HCT116 (cell line): Measurements from ENCODE around the gene SCYGR7. TPM values are rescaled to one million over a fixed set of nuclear protein-coding genes. Genes with fewer than 3 reads are reported as not detected.

Experiments used
- ATAC-seq: fragments of 200-7000 bp; cut with Tn5 transposase; 2 replicates; pipeline ENCODE4 v1.9.1; 2020; ENCODE audit warnings: mild to moderate bottlenecking, moderate library complexity
- BruUV-seq: library from RNA; stranded (reverse); fragments of 400-500 nt; replicated peaks from 2 replicates; lab custom pipeline; 2021; lab: Mats Ljungman, UMichigan
- CTCF ChIA-PET: fragments of 300-600 bp; sonication (Branson Sonifier 250); formaldehyde crosslinking; loops from one replicate; lab custom pipeline; 2021; ENCODE audit warnings: antibody characterized with exemption; lab: Charles Lee
- POLR2A ChIA-PET: fragments of 300-600, 350-600 bp; sonication (Branson Sonifier 250); formaldehyde crosslinking; loops from one replicate; lab custom pipeline; 2021; ENCODE audit warnings: antibody characterized with exemption; lab: Charles Lee
- RAD21 ChIA-PET, 2 experiments: fragments of 300-600 bp; sonication (Branson Sonifier 250); formaldehyde crosslinking; loops; one replicate each; lab custom pipeline; 2023; ENCODE audit warnings: low total read pairs in 2 of 2; ENCODE audit not compliant: uncharacterized antibody in 2 of 2, unreplicated experiment in 2 of 2, low non-redundant PET in 1 of 2; lab: Charles Lee
- DNase-seq: peaks from one replicate; pipeline ENCODE4 v3.0.0-alpha.2; 2010; ENCODE audit warnings: low read depth, low spot score
- H2AFZ ChIP-seq: fragments of 200-600 bp; shearing (Covaris generic), sonication (generic); 2 replicates; pipeline ENCODE4 v1.6.1; 2017; ENCODE audit warnings: low read depth, mixed run types, mixed read lengths, antibody characterized with exemption, low read length; ENCODE audit not compliant: poor library complexity, severe bottlenecking
- H3K27ac ChIP-seq: 2 replicates; pipeline ENCODE4 v1.5.1; 2012; ENCODE audit warnings: low read depth, low read length
- H3K27me3 ChIP-seq: fragments of 200-600 bp; sonication (generic); 2 replicates; pipeline ENCODE4 v1.6.1; 2016; ENCODE audit warnings: mixed run types, low read length, mixed read lengths; ENCODE audit not compliant: insufficient read depth
- H3K36me3 ChIP-seq, 2 experiments: fragments of 200-500 bp in 1 of 2; fragments of 200-600 bp in 1 of 2; sonication (Bioruptor generic) in 1 of 2; sonication (generic) in 1 of 2; 2 replicates each; pipeline versions ENCODE4 v1.5.1 to v1.6.1; 2014 to 2016; ENCODE audit warnings: low read length in 2 of 2, inconsistent platforms in 1 of 2, mixed read lengths in 1 of 2, mixed run types in 1 of 2; ENCODE audit not compliant: insufficient read depth in 2 of 2, control insufficient read depth in 1 of 2
- H3K4me1 ChIP-seq, 2 experiments: fragments of 200-600 bp in 1 of 2; sonication (generic) in 1 of 2; 2 replicates each; pipeline versions ENCODE4 v1.5.1 to v1.6.1; 2012 to 2017; ENCODE audit warnings: low read length in 2 of 2, inconsistent platforms in 1 of 2, mild to moderate bottlenecking in 1 of 2, mixed read lengths in 1 of 2, mixed run types in 1 of 2, moderate library complexity in 1 of 2; ENCODE audit not compliant: insufficient read depth in 2 of 2, control insufficient read depth in 1 of 2
- H3K4me2 ChIP-seq: fragments of 200-600 bp; sonication (generic); 2 replicates; pipeline ENCODE4 v1.6.1; 2017; ENCODE audit warnings: mixed run types, low read length, mixed read lengths
- H3K4me3 ChIP-seq, 2 experiments: fragments of 200-600 bp in 1 of 2; sonication (generic) in 1 of 2; replicated peaks in 1 of 2; 2 replicates each; pipeline ENCODE4 v1.5.1; 2011 to 2016; ENCODE audit warnings: low read length in 2 of 2, control low read depth in 1 of 2, low read depth in 1 of 2, mild to moderate bottlenecking in 1 of 2, mixed read lengths in 1 of 2, mixed run types in 1 of 2
- H3K79me2 ChIP-seq: fragments of 200-600 bp; sonication (generic); 2 replicates; pipeline ENCODE4 v1.6.1; 2017; ENCODE audit warnings: mild to moderate bottlenecking, mixed run types, low read length, moderate library complexity, mixed read lengths; ENCODE audit not compliant: insufficient read depth
- H3K9ac ChIP-seq: fragments of 200-600 bp; sonication (generic); 2 replicates; pipeline ENCODE4 v1.6.1; 2016; ENCODE audit warnings: low read length, mixed read lengths
- H3K9me2 ChIP-seq: fragments of 200-600 bp; sonication (generic), shearing (Covaris generic); 2 replicates; pipeline ENCODE4 v1.6.1; 2017; ENCODE audit warnings: mixed run types, mild to moderate bottlenecking, moderate library complexity; ENCODE audit not compliant: insufficient read depth
- H3K9me3 ChIP-seq, 2 experiments: fragments of 200-500 bp in 1 of 2; fragments of 200-600 bp in 1 of 2; sonication (Bioruptor generic) in 1 of 2; sonication (generic) in 1 of 2; 2 replicates each; pipeline ENCODE4 v1.6.1; 2014 to 2017; ENCODE audit warnings: low read length in 2 of 2, mixed read lengths in 2 of 2, inconsistent platforms in 1 of 2, low read depth in 1 of 2, mild to moderate bottlenecking in 1 of 2, mixed run types in 1 of 2, moderate library complexity in 1 of 2; ENCODE audit not compliant: control insufficient read depth in 1 of 2, insufficient read depth in 1 of 2
- H4K20me1 ChIP-seq: fragments of 200-600 bp; sonication (generic), shearing (Covaris generic); 2 replicates; pipeline ENCODE4 v1.6.1; 2017; ENCODE audit warnings: mixed run types, mild to moderate bottlenecking, moderate library complexity; ENCODE audit not compliant: insufficient read depth
- CEBPB ChIP-seq: IDR thresholded peaks from 2 replicates; pipeline ENCODE4 v1.6.1; 2012; ENCODE audit warnings: low read depth
- EGR1 ChIP-seq: IDR thresholded peaks from 2 replicates; pipeline ENCODE4 v1.6.1; 2012; ENCODE audit warnings: low read depth
- EZH2 ChIP-seq: fragments of 200-600 bp; sonication (generic); IDR thresholded peaks from 2 replicates; pipeline ENCODE4 v1.6.1; 2017; ENCODE audit warnings: antibody characterized with exemption, mixed run types
- POLR2AphosphoS5 ChIP-seq: IDR thresholded peaks from 2 replicates; pipeline ENCODE4 v1.6.1; 2011; ENCODE audit warnings: mild to moderate bottlenecking, low read depth, low read length, moderate library complexity
- SRF ChIP-seq: IDR thresholded peaks from 2 replicates; pipeline ENCODE4 v1.6.1; 2012; ENCODE audit warnings: low read depth
- TCF7L2 ChIP-seq: IDR thresholded peaks from 2 replicates; pipeline ENCODE4 v1.7.0; 2011; ENCODE audit warnings: borderline replicate concordance, inconsistent platforms; ENCODE audit not compliant: insufficient read depth, insufficient read length; ENCODE audit errors: extremely low read depth
- intact Hi-C: fragments of 100-400 bp; cut with micrococcal nuclease; formaldehyde crosslinking; loops from 2 replicates; pipeline ENCODE4 v1.10.0; 2022
- total RNA-seq: library from RNA; stranded (reverse); gene quantifications from one replicate; pipeline ENCODE4 v1.2.1, GENCODE V29; 2021; ENCODE audit not compliant: unreplicated experiment
- TF ChIP-seq, protein P1 (sequence below), 3 experiments: fragments of 200-600 bp in 1 of 3; sonication (generic) in 1 of 3; IDR thresholded peaks in 2 of 3; conservative IDR thresholded peaks in 1 of 3; 2 replicates each; pipeline ENCODE4 v1.5.1; 2012 to 2017; ENCODE audit warnings: low read depth in 2 of 3, low read length in 2 of 3, antibody characterized with exemption in 1 of 3, borderline replicate concordance in 1 of 3, control low read depth in 1 of 3, mild to moderate bottlenecking in 1 of 3, mixed read lengths in 1 of 3, mixed run types in 1 of 3, moderate library complexity in 1 of 3; ENCODE audit not compliant: insufficient read depth in 1 of 3
- TF ChIP-seq, protein P2 (sequence below): IDR thresholded peaks from 2 replicates; pipeline ENCODE4 v1.6.1; 2012
- TF ChIP-seq, protein P3 (sequence below): IDR thresholded peaks from 2 replicates; pipeline ENCODE4 v1.6.1; 2012

Gene SCYGR7
- total RNA-seq, 1 experiment from 2014 or later, result not detected

DNA sequence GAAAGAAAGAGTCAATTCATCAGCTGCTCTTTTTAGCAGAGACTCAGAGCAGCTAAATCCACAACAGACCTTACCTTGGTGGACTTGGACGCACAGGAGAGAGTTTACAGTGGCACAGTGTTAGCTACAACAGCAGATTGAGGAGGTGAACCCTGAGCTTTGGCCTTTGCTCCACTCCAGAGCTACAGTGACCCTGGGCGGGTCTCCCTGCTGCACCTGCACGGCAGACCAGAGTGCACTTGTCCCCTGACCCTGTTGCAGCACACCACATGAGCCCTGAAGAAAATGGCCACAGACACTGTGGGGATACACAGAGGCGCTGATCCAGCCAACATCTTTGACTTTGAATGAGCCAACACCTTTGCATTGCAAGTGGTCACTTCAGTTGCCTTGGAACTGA lies 21.3 kb upstream of the SCYGR7 start:
- TF ChIP-seq POLR2AphosphoS5 (no peak), TCF7L2 (no peak), EZH2 (no peak)
- TF ChIP-seq, protein P1, sequence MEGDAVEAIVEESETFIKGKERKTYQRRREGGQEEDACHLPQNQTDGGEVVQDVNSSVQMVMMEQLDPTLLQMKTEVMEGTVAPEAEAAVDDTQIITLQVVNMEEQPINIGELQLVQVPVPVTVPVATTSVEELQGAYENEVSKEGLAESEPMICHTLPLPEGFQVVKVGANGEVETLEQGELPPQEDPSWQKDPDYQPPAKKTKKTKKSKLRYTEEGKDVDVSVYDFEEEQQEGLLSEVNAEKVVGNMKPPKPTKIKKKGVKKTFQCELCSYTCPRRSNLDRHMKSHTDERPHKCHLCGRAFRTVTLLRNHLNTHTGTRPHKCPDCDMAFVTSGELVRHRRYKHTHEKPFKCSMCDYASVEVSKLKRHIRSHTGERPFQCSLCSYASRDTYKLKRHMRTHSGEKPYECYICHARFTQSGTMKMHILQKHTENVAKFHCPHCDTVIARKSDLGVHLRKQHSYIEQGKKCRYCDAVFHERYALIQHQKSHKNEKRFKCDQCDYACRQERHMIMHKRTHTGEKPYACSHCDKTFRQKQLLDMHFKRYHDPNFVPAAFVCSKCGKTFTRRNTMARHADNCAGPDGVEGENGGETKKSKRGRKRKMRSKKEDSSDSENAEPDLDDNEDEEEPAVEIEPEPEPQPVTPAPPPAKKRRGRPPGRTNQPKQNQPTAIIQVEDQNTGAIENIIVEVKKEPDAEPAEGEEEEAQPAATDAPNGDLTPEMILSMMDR (IDR thresholded peaks at IDR 0.05 in 2 of 3, conservative IDR thresholded peaks at IDR 0.05 in 1 of 3; ENCODE audit: borderline replicate concordance in 1 of 3, insufficient read depth in 1 of 3, low read depth in 2 of 3, low read length in 2 of 3), result no peak
- TF ChIP-seq, protein P2, sequence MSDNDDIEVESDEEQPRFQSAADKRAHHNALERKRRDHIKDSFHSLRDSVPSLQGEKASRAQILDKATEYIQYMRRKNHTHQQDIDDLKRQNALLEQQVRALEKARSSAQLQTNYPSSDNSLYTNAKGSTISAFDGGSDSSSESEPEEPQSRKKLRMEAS, result no peak
- TF ChIP-seq, protein P3, sequence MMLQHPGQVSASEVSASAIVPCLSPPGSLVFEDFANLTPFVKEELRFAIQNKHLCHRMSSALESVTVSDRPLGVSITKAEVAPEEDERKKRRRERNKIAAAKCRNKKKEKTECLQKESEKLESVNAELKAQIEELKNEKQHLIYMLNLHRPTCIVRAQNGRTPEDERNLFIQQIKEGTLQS, result no peak
- Histone ChIP-seq H3K27ac (no peak overlapping the region), H3K4me3 (no peak overlapping the region), H3K27me3 (no peaks in the 10 kb centered on the region), H3K4me1 (no peaks in the 10 kb centered on the region), H3K9me2 (no peaks in the 10 kb centered on the region), H3K9ac (no peak overlapping the region), H3K79me2 (no peaks in the 10 kb centered on the region), H2AFZ (no peak overlapping the region), H3K9me3 (no peaks in the 10 kb centered on the region), H3K36me3 (no peaks in the 10 kb centered on the region), H4K20me1 (no peaks in the 10 kb centered on the region), H3K4me2 (no peak overlapping the region)
- DNase-seq (no peak), ATAC-seq (no peak)
- POLR2A ChIA-PET, result no interaction called here
- CTCF ChIA-PET, result no interaction called here
- no TSS peak for BruUV-seq
- RAD21 ChIA-PET, result no interaction called here
- intact Hi-C loops, result no loop called here

DNA sequence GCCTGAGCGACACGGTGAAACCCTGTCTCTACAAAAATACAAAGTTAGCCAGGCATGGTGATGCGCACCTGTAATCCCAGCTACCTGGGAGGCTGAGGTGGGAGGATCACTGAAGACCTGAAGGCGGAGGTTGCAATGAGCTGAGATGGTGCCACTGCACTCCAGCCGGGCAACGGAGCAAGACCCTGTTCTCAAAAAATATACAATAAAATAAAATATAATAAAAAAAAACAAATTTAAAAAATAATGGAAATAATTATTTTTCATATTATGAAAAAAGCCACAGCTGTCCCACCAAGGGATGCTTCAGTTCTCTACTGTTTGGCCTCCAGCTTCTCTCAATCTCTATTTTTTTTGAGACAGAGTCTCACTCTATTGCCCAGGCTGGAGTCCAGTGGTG lies 20.7 kb upstream of the SCYGR7 start:
- Histone ChIP-seq H3K4me2 (no peak overlapping the region), H2AFZ (no peak overlapping the region), H3K4me3 (no peak overlapping the region), H3K27ac (no peak overlapping the region), H3K9ac (no peak overlapping the region), H4K20me1 (no peaks in the 10 kb centered on the region), H3K9me2 (no peaks in the 10 kb centered on the region), H3K27me3 (no peaks in the 10 kb centered on the region), H3K4me1 (no peaks in the 10 kb centered on the region), H3K9me3 (no peaks in the 10 kb centered on the region), H3K79me2 (no peaks in the 10 kb centered on the region), H3K36me3 (no peaks in the 10 kb centered on the region)
- no peak for ATAC-seq
- no peak for DNase-seq
- no TSS peak for BruUV-seq
- TF ChIP-seq CEBPB (no peak), EGR1 (no peak), SRF (no peak)
- POLR2A ChIA-PET, result no interaction called here
- RAD21 ChIA-PET, result no interaction called here
- intact Hi-C loops, result no loop called here
- CTCF ChIA-PET, result no interaction called here
